ENCODE results near the gene LMX1A. TPM values are rescaled to one million over a fixed set of nuclear protein-coding genes. Genes with fewer than 3 reads are reported as not detected.

The LMX1A gene
- total and polyA plus RNA-seq, 12 donors: 0.08 TPM; not detected in 11

DNA sequence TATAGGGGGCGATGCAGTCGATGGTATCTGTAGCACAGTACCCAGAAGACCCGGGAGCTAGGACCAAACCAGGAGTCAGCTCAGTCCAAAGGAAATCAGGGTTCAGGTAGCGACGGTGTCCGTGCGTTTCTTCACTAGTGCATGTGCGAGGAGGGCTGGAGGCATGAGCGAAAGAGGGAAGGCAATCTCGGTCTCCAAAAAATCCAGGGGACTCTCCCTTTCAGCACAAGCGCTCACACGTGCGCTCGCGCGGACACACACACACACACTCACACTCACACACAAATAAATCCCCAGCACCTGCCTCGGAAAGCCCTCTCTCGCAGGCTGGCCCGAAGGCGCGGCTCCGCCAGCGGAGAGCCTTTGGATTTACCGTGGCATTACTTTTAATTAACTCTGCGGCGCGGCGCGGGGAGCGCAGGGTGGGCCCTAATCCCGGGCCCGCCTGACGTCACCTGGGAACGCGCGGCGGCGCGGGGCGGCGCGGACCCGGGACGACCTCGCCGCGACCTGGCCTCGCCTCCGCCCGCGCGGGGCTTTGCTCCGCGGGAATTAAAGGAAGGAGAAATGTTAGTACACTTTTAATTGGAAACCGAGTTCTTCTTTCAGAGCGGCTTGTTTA, 121.2 kb downstream of the LMX1A start:
- Histone ChIP-seq H3K4me1 (replicated peaks in 1 of 2) (peaks cover 0 to 6% of the 10 kb centered on the region in 2 donors), H3K9me3 (replicated peaks in 1 of 3) (no peaks in the 10 kb centered on the region), H3K4me3 (peak overlapping the region in 1 of 4 donors; percentile 43), H3K36me3 (replicated peaks in 1 of 2) (no peaks in the 10 kb centered on the region), H3K27ac (no peak overlapping the region), H3K27me3 (peaks cover 22% of the 10 kb centered on the region)
- no peak for DNase-seq
- WGBS, 4 donors: 2 to 10% (median 5%) methylated on average over 36 to 56 of the region's 56 CpGs
- intact Hi-C loops (cut with DNase I): no loop called here
- TF ChIP-seq, protein P1, sequence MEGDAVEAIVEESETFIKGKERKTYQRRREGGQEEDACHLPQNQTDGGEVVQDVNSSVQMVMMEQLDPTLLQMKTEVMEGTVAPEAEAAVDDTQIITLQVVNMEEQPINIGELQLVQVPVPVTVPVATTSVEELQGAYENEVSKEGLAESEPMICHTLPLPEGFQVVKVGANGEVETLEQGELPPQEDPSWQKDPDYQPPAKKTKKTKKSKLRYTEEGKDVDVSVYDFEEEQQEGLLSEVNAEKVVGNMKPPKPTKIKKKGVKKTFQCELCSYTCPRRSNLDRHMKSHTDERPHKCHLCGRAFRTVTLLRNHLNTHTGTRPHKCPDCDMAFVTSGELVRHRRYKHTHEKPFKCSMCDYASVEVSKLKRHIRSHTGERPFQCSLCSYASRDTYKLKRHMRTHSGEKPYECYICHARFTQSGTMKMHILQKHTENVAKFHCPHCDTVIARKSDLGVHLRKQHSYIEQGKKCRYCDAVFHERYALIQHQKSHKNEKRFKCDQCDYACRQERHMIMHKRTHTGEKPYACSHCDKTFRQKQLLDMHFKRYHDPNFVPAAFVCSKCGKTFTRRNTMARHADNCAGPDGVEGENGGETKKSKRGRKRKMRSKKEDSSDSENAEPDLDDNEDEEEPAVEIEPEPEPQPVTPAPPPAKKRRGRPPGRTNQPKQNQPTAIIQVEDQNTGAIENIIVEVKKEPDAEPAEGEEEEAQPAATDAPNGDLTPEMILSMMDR (IDR thresholded peaks at IDR 0.05): no peak
- no peak for TF ChIP-seq POLR2A (IDR thresholded peaks at IDR 0.05)

DNA sequence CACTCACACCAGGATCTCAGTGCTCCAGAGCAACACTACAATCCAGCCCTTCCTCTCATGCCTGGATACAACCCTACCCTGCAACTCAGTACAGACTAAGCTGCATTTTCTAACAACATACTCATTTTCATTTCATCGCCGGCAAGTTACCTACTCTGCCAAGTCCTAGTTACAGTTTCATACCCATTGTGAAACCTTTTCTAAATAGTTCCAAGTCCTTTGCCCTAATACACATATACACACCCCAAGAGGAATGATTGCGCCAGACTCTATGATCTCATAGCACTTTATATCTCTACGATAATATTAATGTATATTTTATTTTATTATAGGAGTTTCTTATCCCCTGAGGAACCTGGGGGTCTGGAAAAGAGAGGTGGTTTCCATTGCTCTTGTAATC, 122.4 kb downstream of the LMX1A start:
- Histone ChIP-seq H3K4me3 (no peak overlapping the region), H3K9me3 (replicated peaks in 1 of 3) (no peaks in the 10 kb centered on the region), H3K27ac (no peak overlapping the region), H3K4me1 (replicated peaks in 1 of 2) (peaks cover 0 to 6% of the 10 kb centered on the region in 2 donors), H3K27me3 (peaks cover 22% of the 10 kb centered on the region), H3K36me3 (replicated peaks in 1 of 2) (no peaks in the 10 kb centered on the region)
- TF ChIP-seq, protein P1 (IDR thresholded peaks at IDR 0.05): no peak
- no peak for TF ChIP-seq POLR2A (IDR thresholded peaks at IDR 0.05)
- 73 to 85% (median 81%) methylated on average over 4 of the region's 4 CpGs for WGBS, 4 donors
- no peak for DNase-seq
- intact Hi-C loops (cut with DNase I): no loop called here

DNA sequence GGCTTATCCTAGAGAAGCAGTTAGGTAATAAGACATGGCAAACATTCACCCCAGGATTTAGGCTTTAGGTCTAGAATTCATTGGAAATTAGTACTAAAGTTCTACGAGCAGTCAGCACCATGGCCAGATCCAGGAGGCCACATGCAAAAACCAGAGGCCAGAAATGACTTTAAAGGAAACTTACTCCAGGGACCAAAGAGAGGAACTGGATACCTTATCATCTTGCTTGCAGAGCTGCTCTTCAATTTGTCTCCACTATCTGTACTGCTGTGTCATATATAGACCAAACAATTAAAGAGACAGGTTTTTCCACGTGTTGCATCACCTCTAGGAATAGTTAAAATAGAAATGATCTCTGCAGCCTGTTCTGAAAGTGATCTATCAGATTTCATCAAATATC, 127.8 kb downstream of the LMX1A start:
- peaks cover 3% of the 10 kb centered on the region for H3K27me3 ChIP-seq
- no peaks in the 10 kb centered on the region for H3K4me1 ChIP-seq (replicated peaks in 1 of 2)
- intact Hi-C loops (cut with DNase I): no loop called here
- no peak overlapping the region for H3K4me3 ChIP-seq
- H3K27ac ChIP-seq: no peak overlapping the region
- 9 to 18% (median 14%) methylated on average over 2 of the region's 2 CpGs for WGBS, 4 donors
- TF ChIP-seq, protein P1 (IDR thresholded peaks at IDR 0.05): no peak
- TF ChIP-seq POLR2A (IDR thresholded peaks at IDR 0.05): no peak
- no peaks in the 10 kb centered on the region for H3K36me3 ChIP-seq (replicated peaks in 1 of 2)
- no peaks in the 10 kb centered on the region for H3K9me3 ChIP-seq (replicated peaks in 1 of 3)
- no peak for DNase-seq

DNA sequence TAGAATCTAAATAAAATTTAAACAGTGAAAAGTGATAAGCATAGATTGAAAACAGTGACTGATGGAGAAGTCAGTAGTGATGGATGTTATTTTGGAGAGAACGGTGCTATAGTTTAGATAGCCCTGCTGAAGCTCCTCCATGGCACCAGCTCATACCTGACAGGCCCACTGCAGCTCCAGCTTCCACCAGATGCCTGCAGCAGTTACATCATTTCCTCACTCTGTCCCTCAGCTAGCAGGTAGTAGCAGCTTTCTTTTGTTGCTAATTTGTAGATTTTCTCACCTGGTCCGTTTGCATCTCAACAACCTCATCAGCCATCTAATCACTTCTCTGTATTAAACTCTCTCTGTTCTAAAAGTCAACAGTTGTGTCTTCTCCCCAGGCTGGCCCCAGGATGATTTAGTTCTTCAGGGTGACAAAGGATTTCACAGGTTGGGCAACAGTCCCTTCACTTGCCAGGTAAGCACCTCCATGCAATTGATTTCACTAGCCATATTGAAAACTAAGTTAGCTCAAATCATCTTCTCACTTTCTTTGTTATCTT, 128.3 kb downstream of the LMX1A start:
- H3K27ac ChIP-seq: no peak overlapping the region
- peaks cover 3% of the 10 kb centered on the region for H3K27me3 ChIP-seq
- H3K4me1 ChIP-seq (replicated peaks in 1 of 2): no peaks in the 10 kb centered on the region
- TF ChIP-seq, protein P1 (IDR thresholded peaks at IDR 0.05): no peak
- TF ChIP-seq POLR2A (IDR thresholded peaks at IDR 0.05): no peak
- intact Hi-C loops (cut with DNase I): no loop called here
- H3K36me3 ChIP-seq (replicated peaks in 1 of 2): no peaks in the 10 kb centered on the region
- H3K4me3 ChIP-seq: no peak overlapping the region
- no peaks in the 10 kb centered on the region for H3K9me3 ChIP-seq (replicated peaks in 1 of 3)
- no peak for DNase-seq
- WGBS, 4 donors: 45 to 54% (median 49%) methylated on average over 2 of the region's 2 CpGs

Data from adrenal gland (tissue), 12 donors.